Mucosa of descending colon (tissue), 3 donors: ENCODE results near the gene BCLAF1. TPM values are rescaled to one million over a fixed set of nuclear protein-coding genes. Genes with fewer than 3 reads are reported as not detected.

Experiments used
- ATAC-seq: fragments of 200-7000 bp; cut with Tn5 transposase; one replicate; pipeline ENCODE4 v1.9.1; 2020; ENCODE audit warnings: mild to moderate bottlenecking, moderate library complexity
- DNase-seq, 3 donors: peaks; one replicate each; pipeline ENCODE4 v3.0.0-alpha.2; 2020
- H3K36me3 ChIP-seq: fragments of 200-600 bp; one replicate; pipeline ENCODE4 v1.8.0; 2021; ENCODE audit warnings: low read depth, mild to moderate bottlenecking
- H3K4me1 ChIP-seq: fragments of 200-600 bp; one replicate; pipeline ENCODE4 v1.8.0; 2021; ENCODE audit warnings: low read depth, mild to moderate bottlenecking
- H3K4me3 ChIP-seq: fragments of 200-600 bp; one replicate; pipeline ENCODE4 v1.8.0; 2021; ENCODE audit warnings: mild to moderate bottlenecking
- H3K9me3 ChIP-seq: fragments of 200-600 bp; one replicate; pipeline ENCODE4 v1.8.0; 2021; ENCODE audit warnings: mild to moderate bottlenecking
- CTCF ChIP-seq: fragments of 200-600 bp; IDR thresholded peaks from one replicate; pipeline ENCODE4 v1.8.0; 2022; ENCODE audit warnings: antibody characterized with exemption, mild to moderate bottlenecking
- intact Hi-C, 2 donors: fragments of 100-400 bp; cut with DNase I in 1 of 2; cut with micrococcal nuclease in 1 of 2; formaldehyde crosslinking; loops; one replicate each; pipeline versions ENCODE4 v1.11.0 to v1.11.1; 2022; cut with DNase I, micrococcal nuclease
- total RNA-seq, 3 donors: library from RNA; stranded (reverse); fragmentation: NEBNext Ultra II Directional in 2 of 3; extraction: Animal tissue kit (Norgen Biotek cat#: 25700) in 2 of 3; gene quantifications; one replicate each; pipeline versions ENCODE4 v1.2.1 to v1.2.4, GENCODE V29; 2021 to 2023
- donor health status: DM: no; HTN: no; CAD: no; lungs with moderate emphysema.
- donor health status: DM: no; HTN: no; CAD: no.
- donor health status: DM: no; HTN: yes; CAD: no.

The BCLAF1 gene
- total RNA-seq, 3 donors from 2014 or later: 111 to 130 (median 123) TPM

- Histone ChIP-seq H3K9me3 (no peaks in the 10 kb centered on the region), H3K4me1 (no peaks in the 10 kb centered on the region), H3K4me3 (no peak overlapping the region), H3K36me3 (no peaks in the 10 kb centered on the region)
- no peak for ATAC-seq
- intact Hi-C loops: loop anchor here in 1 of 2 donors (10.0 kb wide), 1 partner anchor 698 kb away; no protein-coding TSS in a partner anchor
- TF ChIP-seq CTCF: no peak
- no peak for DNase-seq
Observed at GRCh38 chr6:136232701-136233100, 56.9 kb downstream of the BCLAF1 start.

GRCh38 chr6:136230219-136230853, 59.3 kb downstream of the BCLAF1 start:
- ATAC-seq (peak; percentile 46), DNase-seq (no peak)
- H3K4me1 ChIP-seq: peaks cover 8% of the 10 kb centered on the region
- no peak for TF ChIP-seq CTCF
- no peak overlapping the region for H3K4me3 ChIP-seq
- intact Hi-C loops: loop anchor here in 1 of 2 donors (10.0 kb wide), 1 partner anchor 696 kb away; no protein-coding TSS in a partner anchor
- no peaks in the 10 kb centered on the region for H3K9me3 ChIP-seq
- H3K36me3 ChIP-seq: no peaks in the 10 kb centered on the region

- Histone ChIP-seq H3K4me3 (no peak overlapping the region), H3K4me1 (peaks cover 8% of the 10 kb centered on the region), H3K36me3 (no peaks in the 10 kb centered on the region), H3K9me3 (no peaks in the 10 kb centered on the region)
- no peak for TF ChIP-seq CTCF
- DNase-seq (no peak), ATAC-seq (no peak)
- intact Hi-C loops: no loop called here
Observed at GRCh38 chr6:136228814-136229213, 60.8 kb downstream of the BCLAF1 start.

- ATAC-seq (peak; percentile 63), DNase-seq (peak in 1 of 3 donors; percentile 14)
- Histone ChIP-seq H3K36me3 (no peaks in the 10 kb centered on the region), H3K4me3 (no peak overlapping the region), H3K9me3 (no peaks in the 10 kb centered on the region), H3K4me1 (peaks cover 8% of the 10 kb centered on the region)
- TF ChIP-seq CTCF: no peak
- intact Hi-C loops: no loop called here
Observed at GRCh38 chr6:136226674-136227377, 62.8 kb downstream of the BCLAF1 start.

- peaks cover 8% of the 10 kb centered on the region for H3K4me1 ChIP-seq
- TF ChIP-seq CTCF: peak; percentile 98
- ATAC-seq (peak; percentile 94), DNase-seq (peak in 2 of 3 donors; percentile 37 to 76)
- no peaks in the 10 kb centered on the region for H3K9me3 ChIP-seq
- no peak overlapping the region for H3K4me3 ChIP-seq
- intact Hi-C loops: no loop called here
- H3K36me3 ChIP-seq: no peaks in the 10 kb centered on the region
Observed at GRCh38 chr6:136226027-136226673, 63.5 kb downstream of the BCLAF1 start.
